Stimulated activated CD4-positive, alpha-beta T cell treated with anti-CD3 and anti-CD28 coated beads, Interleukin-12 subunit alpha, Interleukin-12 subunit beta, amount 100 ng/mL, for 4 hours (primary cell): ENCODE results near the gene HLA-DMA.
"Not testable (repeated sequence)": the region's sequence is repeated elsewhere in the genome, so short reads cannot be mapped to it uniquely, and the experiment has no call there.

Source experiments
- DNase-seq: peaks from one replicate; pipeline ENCODE4 v3.0.0-alpha.2; 2020

The HLA-DMA gene

DNA sequence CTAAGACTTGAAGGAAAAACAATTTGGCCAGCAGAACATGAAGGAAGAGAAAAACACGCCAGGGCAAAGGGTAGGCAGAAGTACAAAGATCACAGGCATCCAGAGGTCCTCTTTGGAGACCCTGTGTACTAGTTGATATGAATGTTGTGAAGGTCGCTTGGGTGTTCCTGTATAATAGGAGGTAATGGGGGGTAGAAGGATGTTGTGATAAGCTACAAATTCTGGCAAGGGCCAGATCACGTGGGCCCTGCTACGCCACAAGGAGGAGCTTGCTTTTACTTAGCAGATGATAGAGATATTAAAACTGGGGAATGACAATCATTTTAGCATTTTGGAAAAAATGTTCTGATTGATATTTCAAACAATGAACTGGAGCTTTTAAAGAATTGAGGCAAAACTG is 878 bp upstream of the HLA-DMA start:
- DNase-seq = no peak

DNA sequence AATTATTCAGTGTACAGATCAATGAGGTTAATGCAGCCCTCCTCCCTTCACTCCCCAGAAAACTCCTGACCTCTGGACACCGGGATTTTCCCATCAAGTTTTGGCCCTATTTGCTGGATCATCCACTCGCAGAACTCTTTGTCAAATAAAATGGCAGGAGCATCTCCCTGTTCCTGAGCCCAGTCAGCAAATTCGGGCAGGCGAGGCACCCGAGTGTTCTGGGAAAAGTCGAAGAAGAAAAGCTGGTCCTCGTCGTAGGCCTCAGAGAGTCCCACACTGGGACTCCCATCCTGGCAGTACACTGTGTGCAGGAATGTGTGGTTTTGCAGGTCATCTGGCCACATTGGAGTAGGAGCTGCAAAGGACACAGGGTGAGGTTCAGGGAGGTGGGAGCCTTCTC is 2.4 kb downstream of the HLA-DMA start:
- no peak for DNase-seq

DNA sequence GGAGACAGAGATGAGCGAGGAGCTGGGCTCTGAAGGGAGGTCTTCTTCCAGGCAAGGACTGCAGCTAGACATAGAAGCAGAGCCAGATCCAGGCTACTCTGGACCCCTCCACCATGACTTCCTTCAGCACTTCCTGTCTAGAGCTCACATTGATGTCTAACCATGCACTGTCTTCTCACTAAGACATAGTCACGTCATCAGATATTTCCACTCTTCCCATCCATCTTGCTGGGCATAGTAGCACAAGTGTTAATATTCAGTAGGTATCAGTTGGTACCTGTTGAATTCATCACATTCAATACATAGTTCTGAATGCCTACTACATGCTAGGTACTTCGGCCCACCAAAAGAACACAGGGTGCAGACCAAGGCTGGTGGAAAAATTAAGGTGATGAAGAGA is 2.9 kb downstream of the HLA-DMA start:
- DNase-seq = no peak

DNA sequence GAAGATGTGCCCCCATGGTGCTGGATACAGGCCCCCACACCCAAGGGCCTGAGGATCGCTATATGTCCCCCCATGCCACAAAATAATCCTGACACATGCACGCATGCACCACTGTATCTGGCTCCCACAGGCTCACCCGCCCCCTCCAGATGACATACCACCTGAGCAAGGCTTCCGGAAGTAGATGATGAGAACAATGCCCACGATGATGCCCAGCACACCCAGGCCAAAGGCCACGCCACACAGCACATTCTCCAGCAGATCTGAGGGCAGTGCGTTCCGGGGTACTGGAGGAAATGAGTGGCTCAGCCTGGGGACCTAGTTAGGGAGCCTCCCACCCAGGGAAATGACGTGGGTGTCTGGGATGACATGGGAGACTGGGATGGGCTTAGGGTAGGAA is 3.8 kb downstream of the HLA-DMA start:
- no peak for DNase-seq

DNA sequence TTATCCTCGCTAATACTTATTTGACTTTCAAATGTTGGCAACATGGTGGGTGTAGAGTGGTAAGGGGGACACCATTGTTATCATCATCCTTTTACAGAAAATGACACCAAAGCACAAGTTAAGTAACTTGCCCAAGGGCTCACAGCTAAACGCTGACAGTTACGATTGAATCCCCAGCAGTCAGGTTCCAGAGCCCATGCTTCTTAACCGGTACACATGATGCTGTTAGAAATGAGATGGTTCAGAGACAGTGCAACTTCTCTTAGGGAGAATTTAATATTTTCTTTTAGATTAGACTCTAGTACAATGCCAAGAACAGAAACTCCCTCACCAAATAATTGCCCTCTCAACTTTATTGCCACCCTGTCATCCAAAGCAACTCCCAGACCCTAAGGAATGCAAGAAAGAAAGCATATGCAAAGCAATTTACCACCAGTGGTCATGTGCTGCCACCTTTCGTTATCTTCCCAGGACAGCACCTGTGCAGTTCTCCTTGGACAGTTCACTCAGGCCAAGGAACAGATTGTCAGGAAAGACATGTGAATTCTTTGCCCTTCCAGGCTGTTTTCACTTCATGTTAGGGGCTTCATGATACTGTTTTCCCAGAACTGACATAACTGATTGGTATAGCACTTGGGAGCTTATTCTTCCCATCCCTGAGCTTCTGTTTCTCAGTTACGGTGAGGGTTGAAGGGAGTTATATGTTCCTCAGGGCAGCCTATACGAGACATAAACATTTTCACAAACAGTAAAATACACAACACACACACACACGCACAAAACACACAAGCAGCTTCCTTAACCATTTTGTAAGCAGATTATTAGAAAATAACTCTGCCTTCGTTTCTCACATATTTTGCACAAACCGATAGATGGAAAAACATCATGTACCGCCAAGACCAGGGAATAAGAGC is 5.1 kb downstream of the HLA-DMA start:
- no peak for DNase-seq

DNA sequence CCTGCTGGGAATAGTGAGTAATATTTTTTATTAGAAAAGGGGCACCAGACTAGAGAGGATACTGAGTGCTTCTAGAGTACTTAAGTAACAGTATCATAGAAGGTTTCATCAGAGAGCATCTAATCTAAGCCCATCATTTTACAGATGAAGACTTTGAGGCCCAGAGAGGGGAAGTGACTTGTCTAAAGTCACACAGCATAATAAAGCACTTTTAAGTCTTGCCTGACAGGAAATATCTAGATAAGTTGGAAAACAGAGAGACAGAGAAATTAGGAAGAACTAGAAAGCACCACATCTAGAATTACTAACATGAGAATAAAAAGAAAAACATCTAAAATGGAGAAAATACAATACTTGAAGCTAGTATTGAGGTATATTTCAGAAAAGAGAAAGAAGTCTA is 6.0 kb downstream of the HLA-DMA start:
- DNase-seq = no peak

DNA sequence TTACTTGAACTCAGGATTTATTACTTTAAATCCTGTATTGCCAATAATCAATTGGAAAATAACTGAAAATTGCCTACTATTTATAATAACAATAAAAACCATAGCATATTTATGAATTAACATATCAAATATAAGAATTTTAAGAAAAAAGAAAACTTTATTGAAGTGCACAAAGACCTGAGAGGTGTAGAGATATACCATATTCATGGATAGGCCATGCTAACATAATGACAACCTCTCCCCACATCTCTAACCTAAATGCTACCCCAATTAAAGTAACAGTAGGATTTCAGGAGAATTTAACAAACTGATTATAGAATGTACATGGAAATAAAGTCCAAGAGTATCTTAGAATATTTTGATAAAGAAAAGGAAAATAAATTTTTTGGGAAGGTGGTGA is 6.9 kb downstream of the HLA-DMA start:
- DNase-seq = no peak

DNA sequence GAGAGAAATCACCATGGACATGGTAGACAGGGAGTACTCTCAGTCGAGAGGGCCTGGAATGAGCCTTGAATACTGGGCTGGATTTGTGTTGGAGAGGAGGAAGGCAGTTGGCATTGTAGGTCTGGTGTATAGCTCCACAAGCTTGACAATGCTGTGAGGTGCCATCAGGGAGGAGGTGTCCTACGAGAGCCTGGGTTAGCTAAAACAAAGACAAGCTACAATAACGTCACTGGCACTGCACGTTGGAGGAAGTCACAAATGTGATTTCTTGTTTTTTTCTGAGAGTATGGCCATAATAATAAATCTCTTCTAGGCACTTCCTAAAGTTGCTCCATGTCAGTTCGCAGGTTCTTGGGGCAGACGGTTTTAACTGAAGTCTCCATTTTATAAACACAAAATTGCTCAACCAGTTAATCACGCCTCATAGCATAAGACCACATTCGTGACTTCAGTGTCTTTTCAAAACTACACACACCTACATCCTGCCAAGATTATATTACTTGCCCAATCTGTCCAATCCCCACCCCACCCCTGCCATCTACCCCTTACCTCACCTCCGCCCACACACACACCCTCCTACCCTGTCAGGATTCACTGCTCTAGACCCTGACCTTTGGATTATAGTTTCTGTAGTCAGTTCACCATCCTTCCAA is 7.7 kb downstream of the HLA-DMA start:
- DNase-seq = no peak

DNA sequence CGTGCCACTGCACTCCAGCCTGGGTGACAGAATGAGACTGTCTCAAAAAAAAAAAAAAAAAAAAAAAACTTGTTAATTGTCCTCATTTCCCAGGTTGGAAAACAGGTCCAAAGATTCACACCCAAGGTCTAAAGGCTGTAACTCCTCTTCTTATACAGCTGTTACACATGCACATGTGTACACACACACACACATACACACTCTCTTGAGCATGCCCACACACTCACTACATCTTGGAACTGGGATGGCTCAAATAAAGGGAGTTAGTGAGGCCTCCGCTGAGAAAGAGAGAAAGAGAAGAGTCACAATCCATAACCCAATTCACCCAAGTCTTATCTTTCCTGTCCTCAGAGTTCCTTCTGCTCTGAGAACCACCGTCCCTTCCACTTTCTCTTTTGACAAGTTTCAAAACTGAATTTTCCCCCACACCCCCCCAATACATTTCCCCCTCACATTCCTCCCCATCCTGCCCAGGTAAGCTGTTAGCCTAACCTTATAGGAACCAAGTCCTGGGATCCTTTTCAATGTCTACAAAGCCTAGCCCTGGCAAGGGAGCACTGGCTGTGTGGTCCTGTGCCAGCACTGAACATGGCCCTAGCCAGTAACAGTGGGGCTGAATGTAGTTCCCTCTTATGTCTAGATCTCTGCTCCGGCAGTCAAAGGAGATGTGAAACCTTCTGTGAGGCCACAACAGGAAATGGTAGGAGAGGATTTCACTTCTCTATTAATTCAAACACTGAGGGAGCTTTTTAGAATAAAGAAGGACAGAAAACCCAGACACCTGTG is 8.8 kb downstream of the HLA-DMA start:
- DNase-seq = no peak

DNA sequence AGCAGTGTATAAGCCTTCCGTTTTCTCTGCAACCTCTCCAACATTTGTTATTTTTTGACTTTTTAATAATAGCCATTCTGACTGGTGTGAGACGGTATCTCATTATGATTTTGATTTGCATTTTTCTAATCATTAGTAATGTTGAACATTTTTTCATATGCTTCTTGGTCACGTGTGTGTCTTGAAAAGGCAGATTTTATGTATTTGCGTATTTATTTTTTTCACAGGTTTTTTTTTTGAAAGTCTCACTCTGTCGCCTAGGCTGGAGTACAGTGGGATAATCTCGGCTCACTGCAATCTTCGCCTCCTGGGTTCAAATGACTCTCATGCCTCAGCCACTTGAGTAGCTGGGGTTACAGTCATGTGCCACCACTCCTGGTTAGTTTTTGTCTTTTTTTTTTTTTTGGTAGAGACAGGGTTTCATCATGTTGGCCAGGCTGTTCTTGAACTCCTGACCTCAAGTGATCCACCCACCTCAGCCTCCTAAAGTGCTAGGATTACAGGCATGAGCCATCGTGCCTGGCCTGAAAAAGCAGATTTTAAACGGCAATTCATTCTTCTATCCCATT is 10.3 kb downstream of the HLA-DMA start:
- DNase-seq = not testable (repeated sequence)

DNA sequence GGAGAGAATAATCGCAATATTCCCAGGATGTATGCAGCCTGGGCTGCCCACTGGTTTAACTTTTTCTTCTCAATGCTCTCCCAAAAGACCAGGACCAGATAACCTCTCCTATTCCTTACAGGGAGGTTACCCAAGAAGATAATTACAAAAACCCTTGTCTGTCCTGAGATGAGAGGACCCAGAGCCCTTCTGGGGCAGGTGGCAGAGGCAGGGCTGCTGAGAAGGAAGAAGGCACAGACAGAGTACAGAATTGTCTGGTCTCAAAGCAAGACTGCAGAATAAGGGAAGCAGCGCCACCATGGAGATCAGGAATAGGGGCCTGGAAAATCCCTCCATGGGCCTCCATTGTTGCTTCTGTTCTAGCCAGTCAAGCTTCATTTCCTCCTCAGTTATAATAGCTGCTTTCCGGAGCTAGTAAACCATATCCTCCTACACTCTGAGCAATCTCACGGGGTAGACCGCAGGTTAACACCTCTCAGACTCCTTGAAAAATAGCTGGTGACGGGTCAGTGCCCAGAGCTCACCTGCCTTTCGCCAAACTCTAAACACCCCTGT is 11.6 kb downstream of the HLA-DMA start:
- peak; percentile 16 for DNase-seq

DNA sequence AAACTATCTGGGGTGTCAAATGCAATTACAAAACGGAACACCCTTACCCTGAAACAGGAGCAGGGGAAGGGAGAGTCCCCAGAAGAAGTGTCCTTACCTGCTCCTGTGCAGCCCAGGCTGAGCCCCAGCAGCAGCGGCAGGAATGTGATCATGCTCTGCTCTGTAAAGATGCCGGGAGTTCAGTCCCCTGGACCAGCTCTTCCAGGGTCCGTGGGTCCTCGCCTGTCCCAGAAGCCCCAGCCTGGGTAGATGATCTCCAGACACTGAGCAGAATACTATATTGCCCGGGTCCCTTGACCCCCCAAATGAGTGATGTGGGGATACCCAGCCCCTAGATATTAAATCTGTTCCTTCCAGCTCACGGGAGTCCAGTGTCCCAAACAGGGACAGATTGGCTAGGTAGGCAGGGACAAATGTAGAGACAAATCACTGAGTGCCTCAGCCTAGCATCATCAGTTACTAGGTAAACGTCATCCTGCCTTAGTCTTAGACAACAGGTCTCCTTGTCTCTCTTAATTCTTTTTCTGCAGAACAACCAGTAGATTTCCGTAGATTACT is 12.2 kb downstream of the HLA-DMA start, which contains the start of gene HLA-DMB:
Gene HLA-DMB, minus strand, starts transcription at position 373 of the 558 bp plus-strand sequence. Its CDS starts 221 bp downstream, at position 152.
- DNase-seq = no peak

DNA sequence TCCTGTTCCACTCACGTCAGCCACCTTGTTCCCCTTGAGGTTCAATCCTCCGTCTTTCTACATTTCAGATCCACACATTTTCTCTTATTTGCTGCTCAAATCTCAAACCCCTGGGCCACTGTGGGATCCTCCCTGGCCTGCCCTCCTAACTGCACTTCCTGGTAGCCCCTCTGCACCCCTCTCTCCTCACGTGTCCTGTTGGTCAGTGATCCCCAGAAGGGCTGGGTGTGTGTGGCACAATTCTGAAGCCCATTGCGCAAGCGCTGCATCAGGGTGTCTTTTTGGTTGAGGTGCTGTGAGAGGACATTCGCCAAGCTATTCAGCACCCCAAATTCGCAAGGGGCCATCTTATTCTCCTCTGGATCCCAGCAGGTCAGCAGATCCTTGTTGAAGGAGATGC is 14.4 kb downstream of the HLA-DMA start:
- DNase-seq = no peak

DNA sequence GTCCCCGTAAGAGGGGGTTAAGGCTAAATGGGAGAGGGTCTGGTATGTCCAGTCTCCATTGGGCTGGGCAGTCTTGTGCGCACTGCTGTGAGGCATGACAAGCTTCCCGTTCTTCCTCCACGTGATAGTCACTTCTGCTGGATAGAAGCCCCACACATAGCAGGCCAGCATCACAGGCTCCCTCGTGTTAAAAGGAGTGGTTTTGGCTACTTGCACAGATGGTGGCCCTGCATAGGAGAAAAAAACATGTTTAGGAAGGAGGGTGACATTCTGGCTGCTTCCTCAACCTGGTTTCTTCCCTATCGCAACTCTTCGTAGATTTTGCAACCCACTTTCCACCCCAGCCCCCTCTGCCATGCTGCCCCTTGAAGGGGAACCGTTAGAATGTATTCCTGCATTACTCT is 15.7 kb downstream of the HLA-DMA start:
- no peak for DNase-seq

DNA sequence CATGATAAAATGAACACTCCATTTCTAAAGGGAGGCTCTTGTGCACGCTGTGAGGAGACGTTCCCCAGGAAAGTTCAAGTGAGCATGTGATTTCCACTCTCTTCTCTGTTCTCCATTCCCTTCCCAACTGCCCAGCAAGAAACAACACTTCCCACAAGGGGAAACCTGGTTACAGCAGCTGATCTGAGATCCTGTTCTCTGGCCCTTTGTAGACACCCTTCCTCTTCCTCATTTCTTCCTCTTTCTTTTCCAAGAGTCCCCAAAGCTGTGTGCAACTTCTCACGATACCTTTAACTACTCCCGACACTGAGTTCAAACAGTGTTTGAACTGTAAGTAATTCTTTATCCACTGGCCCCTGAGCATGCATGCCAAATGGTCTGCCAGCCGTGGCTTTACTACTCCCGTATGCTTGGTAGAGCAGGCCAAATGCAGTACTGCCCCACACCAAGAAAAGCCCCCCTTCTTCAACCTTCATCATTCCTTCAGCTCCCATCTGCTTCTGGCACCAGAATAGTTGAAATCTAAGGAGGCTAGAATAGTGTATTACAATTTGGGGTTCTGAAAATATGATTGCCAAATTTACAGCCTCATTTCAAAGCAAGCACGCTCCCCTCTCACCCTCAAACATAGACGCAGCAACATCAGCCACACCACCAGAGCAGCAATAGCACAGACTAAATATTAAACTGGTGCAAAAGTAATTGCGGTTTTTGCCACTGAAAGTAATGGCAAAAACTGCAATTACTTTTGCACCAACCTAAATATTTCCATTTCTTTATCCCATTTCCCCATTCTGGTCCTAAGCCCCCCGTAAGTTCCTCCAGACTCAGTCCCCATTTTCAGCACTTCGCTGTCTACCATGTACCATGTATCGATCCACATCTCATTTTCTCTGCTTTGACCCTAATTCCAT is 16.4 kb downstream of the HLA-DMA start:
- no peak for DNase-seq

DNA sequence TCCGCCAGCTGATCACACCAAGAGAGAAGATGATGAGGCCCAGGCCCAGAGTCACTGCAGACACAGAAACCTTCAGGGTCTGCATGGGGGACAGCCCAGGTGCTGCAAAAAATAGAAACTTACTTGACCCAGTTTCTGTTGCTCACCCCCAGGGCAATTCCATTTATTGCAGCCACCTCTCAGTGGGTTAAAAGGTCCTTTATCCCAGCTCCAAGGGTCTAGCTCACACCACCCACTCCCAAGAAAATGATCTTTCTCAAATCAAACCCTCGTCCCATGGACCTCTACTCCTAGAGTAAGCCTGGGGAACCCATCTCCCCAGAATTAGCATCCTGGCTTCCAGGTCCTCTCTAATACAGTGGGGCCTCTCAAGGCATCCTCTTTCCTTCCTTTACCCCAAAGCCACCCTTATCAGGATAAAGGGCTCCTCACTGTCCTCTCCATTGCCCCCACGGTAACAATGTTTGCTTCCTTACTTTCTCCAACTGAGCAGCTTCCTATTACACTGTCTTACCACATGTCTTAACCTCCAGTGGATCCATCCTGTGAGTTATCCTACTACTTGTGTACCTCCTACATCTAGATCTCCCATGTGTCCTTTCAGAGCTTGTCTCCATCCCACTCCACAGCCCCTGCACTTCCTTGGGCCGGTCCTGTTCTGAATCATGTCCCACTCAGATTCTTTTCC is 17.2 kb downstream of the HLA-DMA start:
- no peak for DNase-seq

DNA sequence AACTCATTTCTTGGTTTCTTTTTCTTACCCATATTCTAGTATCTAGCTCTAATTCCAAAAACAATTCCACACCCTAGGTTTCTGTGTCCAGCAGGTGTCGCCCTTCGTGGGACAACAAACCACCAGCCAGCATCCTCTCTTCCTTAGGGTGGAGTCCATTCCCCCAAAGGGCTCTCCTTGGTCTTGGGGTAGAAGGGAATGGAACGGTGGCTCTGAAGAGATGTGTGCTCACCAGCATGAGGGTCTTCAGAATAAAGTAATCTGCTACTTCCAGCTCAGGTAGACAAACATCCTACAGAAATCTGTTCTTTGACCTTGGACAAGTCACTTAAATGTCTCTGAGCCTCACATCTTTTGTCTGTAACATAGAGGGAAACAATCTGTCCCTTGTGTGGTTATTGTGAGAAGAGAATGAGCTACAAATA is 19.2 kb downstream of the HLA-DMA start:
- peak; percentile 76 for DNase-seq

DNA sequence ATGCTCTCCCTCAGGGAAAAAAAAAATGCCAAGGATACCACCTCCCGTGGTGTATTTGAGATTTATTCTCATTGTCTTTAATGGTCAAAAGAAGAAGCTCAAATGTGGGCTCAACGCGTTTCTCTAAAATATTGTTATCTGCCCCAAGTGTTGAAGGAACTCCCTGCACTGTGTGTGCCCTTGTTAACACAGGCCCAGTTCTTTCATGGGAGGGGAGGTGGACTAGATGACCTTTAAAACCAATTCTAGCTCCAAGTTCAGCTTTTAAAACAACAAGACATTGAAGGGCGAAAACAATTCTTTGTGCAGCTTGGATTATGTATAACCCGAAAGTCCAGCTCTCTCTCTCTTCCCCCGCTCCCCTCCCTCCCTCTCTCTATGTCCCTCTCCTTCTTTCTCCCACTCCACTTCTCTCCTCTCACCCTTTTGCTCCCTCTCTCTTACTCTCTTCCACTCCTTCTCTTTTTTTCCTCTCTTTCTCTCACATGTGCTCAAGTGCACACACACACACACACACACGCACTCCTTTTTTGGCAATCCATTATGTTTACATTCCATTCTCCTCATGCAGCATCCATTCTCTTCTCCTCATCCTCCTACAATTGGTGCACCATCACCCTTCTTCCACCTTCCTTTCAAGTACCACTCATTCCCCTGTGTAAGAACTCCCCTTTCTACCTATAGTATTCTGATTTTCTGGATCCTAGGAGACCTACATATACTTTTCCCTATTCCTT is 20.6 kb downstream of the HLA-DMA start:
- DNase-seq = no peak

DNA sequence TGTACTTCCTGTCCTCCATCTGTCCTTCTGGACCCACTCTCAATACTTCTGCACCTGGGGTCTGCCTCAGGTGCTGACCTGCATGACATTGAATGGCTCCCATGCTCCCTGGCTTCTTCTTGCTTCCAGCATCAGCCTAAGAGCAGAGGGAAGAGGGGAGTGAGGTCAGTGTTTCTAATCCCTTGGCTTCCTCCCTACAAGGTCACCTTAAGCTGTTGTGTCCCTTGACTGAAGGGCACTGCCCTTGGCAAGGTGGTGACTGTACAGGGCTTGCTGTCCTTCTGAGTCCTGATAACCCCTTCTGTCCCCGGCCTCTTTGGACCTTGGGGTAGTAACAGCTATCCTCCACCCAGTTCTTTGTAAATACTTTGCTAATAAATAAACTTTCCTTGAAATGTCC is 21.7 kb downstream of the HLA-DMA start:
- no peak for DNase-seq

DNA sequence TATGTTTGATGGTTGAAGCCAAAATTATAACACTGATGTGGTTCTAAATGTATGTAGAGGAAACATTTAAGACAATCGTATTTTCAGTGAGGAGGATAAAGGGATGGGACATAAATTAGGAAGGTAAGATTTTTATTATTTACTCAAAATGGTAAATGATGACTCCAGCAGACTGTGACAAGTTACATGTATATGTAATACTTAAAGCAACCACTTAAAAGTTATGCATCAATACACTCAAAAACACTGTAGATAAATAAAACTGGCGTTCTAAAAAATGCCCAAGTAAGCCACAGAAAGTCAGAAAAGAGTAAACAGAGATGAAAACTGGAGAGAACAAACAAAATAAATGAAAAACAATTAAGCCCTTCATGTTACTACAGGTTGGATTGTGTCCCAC is 30.8 kb downstream of the HLA-DMA start:
- DNase-seq = no peak
